HG02870 (cell line): ENCODE results near the gene SOST.
"Not testable (repeated sequence)": the region's sequence is repeated elsewhere in the genome, so short reads cannot be mapped to it uniquely, and the experiment has no call there.

ENCODE experiments used
- ATAC-seq: cut with Tn5 transposase; IDR thresholded peaks from one replicate; pipeline ENCODE4 v1.9.1; 2021; ENCODE audit warnings: mild to moderate bottlenecking, moderate library complexity; ENCODE audit not compliant: unreplicated experiment

SOST gene

DNA sequence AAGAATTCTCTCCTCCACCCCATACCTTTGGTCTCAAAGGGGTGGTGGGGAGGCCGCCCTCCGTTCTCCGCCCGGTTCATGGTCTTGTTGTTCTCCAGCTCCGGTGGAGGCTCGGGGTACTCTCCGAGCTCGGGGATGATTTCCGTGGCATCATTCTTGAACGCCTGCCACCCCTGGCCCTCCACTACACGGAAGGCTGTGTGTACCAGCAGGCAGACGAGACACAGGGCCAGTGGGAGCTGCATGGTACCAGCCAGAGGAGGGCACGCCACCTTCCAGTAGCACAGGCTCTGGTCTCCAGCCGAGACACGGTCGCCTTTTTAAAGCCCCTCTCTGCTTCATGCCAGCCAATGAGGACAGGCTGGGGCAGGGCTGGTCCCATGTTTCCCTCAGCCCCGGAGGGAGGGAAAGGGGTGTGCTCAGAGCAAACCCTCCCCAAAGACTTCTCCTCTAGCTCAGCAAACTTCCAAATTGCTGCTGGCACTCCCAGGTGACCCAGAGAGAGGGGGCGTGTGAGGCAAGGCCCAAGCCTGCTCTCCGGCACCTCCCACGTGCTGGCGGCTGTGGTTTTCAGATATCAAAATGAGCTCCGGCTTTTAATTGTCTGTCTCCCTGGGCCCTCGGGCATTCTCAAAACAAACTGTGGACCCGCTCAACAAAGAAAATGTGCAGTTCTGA lies at the start of gene SOST:
Gene SOST (minus strand): TSS at position 295 of the 678 bp plus-strand sequence. CDS start 50 bp downstream, at position 245.
- ATAC-seq, result no peak

DNA sequence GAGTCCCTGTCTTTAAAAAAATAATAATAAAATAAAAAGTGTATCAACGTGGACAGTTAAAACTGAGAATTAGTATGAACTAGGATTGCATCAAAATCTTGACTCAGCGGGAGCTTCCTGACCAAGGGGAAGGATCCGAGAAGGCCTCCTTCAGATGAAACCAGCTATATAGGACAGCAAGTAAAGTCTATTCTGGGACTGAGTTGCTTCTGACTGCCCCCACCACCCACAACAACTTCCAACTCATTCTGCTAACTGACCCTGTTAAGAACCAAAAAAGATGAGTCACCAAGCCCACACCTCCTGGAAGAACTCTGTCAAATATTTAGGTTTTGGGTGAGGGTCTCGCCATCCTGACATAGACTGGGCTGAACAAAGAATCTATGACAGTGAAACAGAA lies 49.5 kb upstream of the SOST start:
- ATAC-seq, result no peak

DNA sequence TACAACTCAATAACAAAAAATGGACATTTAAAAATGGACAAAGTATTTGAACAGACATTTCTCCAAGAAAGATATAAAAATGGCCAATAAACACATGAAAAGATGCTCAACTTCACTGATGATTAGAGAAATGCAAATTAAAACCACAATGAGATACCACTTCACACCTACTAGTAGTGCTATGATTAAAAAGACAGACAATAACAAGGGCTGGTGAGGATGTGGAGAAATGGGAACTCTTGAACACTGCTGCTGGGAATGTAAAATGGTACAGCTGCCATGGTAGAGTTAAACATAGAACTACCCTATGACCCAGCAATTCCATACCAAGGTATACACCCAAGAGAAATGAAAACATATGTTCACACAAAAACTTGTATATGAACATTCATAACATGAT lies 46.5 kb upstream of the SOST start:
- ATAC-seq, result no peak

GRCh38 chr17:43803758-43804157 lies 45.2 kb upstream of the SOST start:
- ATAC-seq, result no peak

GRCh38 chr17:43801844-43802243 lies 43.3 kb upstream of the SOST start:
- ATAC-seq, result no peak

DNA sequence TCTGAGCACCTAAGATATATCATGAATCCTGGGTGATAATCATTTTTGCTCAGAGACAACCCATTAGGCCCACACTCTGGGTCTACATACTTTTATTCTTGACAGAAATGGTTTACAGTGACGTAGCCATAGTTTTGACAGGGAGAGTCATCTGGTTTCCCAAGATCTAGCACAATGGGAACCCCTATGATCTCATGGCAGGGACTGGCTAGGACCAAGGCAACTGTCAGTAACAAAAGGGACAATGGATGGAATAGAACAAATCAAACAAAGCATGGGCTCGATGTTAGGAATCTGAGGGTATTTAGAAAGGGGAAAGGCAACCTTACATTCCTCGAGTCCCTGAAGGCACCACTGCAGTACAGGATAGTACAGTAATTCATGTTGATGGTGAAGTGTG lies 42.1 kb upstream of the SOST start:
- no peak for ATAC-seq

- ATAC-seq, result no peak
Measured at GRCh38 chr17:43799047-43799446, 40.5 kb upstream of the SOST start.

DNA sequence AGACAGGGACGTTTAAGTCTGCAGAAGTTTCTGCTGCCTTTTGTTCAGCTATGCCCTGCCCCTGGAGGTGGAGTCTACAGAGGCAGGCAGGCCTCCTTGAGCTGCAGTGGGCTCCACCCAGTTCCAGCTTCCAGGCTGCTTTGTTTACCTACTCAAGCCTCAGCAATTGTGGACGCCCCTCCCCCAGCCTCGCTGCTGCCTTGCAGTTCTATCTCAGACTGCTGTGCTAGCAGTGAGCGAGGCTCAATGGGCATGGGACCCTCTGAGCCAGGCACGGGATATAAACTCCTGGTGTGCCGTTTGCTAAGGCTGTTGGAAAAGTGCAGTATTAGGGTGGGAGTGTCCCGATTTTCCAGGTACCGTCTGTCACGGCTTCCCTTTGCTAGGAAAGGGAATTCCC lies 39.4 kb upstream of the SOST start:
- not testable (repeated sequence) for ATAC-seq

GRCh38 chr17:43792668-43793067 lies 34.1 kb upstream of the SOST start:
- ATAC-seq, result not testable (repeated sequence)

DNA sequence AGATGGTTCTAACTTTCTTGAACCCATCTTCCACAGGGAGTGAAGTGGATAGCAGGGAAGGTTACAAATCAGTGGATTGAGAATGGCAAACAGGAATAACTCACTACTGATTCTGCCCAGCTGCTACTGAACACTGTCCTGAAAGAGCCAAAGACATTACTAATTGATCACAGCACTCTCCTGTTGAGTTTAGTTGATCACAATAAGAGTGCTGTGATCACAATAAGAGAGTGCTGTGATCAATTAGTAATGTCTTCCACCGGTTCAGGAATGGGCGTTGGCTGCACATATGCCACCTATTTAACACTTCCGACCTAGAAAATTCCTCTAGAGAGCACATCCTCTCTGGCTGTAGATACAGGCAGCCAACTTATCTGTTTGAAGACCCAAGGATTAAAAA lies 33.0 kb upstream of the SOST start:
- no peak for ATAC-seq

GRCh38 chr17:43790311-43790940 lies 31.8 kb upstream of the SOST start:
- ATAC-seq, result no peak

DNA sequence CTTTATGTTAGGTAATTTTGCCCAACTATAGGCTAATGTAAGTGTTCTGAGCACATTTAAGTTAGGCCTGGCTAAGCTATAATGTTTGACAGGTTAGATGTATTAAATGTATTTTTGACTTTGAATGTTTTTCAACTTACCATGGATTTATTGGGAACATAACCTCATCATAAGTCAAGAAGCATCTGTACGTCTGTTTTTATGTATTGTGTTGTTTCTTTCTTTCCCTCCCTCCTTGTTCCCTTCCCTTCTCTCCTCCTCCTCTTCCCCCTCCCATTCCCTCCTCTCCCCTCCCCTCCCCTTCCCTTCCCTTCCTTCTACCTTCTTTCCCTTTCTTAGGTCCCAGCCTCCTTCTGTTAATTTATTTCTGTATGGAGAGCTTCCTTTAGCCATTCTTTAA lies 30.9 kb upstream of the SOST start:
- ATAC-seq, result no peak

- no peak for ATAC-seq
Measured at GRCh38 chr17:43788540-43788939, 29.9 kb upstream of the SOST start.

GRCh38 chr17:43787728-43788127 lies 29.1 kb upstream of the SOST start:
- ATAC-seq, result no peak

- ATAC-seq, result no peak
Measured at GRCh38 chr17:43784628-43785101, 26.1 kb upstream of the SOST start.

DNA sequence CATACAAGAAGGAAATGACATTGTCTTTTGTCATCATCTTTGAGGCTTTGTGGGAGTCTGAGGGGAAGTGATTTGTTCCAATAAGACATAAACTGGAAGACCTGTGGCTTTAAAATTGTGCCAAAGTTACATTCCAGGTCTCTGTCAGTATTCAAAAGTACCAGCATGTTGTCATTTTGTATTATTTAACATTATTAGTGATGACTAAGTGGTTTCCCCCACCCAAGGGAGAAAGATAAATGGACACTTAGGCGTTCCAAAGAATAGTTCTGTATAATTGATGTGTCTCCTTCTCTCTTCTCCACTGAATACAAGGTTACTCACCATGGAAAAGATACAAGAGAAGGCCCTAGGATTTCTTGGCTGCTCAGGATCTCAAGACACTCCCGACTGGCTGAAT lies 25.5 kb upstream of the SOST start:
- no peak for ATAC-seq

DNA sequence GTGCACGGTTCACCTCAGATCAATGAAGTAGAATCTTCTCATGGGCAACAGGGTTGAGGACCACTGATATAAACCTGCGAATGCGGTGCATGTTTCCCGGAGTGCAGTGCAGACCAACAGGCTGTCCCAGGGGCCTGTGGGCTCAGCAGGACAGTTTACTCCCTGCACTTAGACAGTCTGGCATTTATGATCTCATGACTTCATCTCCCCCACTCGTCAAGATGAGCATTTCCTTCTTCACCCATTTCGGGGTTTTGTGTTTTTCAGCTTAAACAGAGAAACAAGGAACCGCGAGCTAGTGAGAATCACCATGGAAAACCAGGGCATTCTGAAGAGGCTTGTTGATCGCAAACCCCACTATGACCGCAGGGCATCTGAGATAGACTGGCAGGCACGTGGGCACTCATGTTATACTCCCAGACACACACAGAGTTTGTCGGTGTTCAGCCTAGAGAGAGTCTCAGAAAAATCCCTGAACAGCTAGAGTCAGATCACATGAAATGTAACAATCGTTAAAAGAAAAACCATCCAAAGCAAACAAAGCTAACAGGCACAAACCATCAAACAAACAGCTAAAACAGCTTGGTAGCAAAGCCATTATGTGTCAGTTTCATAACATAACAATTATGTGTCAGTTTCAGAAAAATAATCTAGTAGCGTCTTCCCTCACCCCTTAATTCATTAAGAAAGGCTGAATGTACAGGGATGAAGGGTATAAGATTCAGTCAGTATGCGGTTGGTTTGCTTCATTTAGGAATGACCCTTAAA lies 24.5 kb upstream of the SOST start:
- ATAC-seq, result no peak

- ATAC-seq, result no peak
Measured at GRCh38 chr17:43780135-43780534, 21.5 kb upstream of the SOST start, which contains the start of gene CFAP97D1. CFAP97D1 (plus strand) TSS chr17:43780435; CDS start chr17:43780463, 28 bp downstream.

- peak; percentile 11 for ATAC-seq
Measured at GRCh38 chr17:43779145-43780125, 20.8 kb upstream of the SOST start.

DNA sequence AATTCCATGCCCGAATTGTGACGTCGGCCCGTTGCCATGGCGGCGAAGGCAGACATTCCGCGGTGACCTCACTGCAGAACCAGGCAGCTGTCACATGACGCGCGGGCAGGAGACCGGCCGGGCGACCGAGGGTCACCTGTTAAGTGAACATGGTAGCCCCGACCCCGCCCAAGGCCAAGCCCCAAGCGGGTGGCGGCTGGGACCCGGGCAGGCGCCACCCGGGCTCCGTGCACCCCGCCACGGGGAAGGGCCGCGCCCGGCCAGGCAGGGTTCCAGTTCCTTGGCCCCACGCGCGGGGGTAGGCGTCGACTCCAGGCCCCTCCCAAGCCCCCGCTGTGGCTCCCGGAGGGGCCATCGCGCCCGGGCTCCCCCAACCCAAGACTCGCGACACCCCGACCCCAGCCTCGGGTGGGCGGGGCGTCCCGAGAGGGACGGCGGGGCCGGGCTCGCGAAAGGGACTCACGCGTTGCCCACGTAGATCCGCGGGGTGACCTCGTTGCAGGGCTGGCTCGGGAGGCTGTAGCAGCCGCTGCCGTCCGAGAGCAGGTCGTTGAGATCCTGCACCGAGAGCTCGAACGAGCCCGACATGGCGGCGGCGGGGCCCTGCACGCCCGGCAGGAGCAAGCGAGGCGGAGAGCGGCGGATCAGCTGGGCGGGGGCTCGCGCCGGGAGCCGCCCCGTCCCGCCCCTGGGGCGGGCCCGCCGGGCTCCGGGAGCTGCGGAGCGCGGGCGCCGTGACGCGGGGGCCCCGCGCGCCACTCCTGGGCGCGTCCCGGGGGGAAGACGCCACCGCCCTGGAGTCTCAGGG lies 19.9 kb upstream of the SOST start, which contains the start of gene DUSP3:
Gene DUSP3 (minus strand): TSS at position 641 of the 808 bp plus-strand sequence. CDS start 53 bp downstream, at position 588.
- ATAC-seq, result peak; percentile 77
